Muscle layer of colon (tissue), 2 donors: ENCODE measurements around the gene ALG8.
"Not testable (repeated sequence)": the region's sequence is repeated elsewhere in the genome, so short reads cannot be mapped to it uniquely, and the experiment has no call there.

Source experiments
- H3K27ac ChIP-seq: one replicate; pipeline ENCODE4 v1.7.0; 2013; ENCODE audit warnings: low read depth, mild to moderate bottlenecking, low read length, moderate library complexity
- H3K27me3 ChIP-seq, 2 donors: one replicate each; pipeline ENCODE4 v1.7.0; 2013; ENCODE audit warnings: low read length in 2 of 2, mild to moderate bottlenecking in 2 of 2; ENCODE audit not compliant: insufficient read depth in 2 of 2, control insufficient read depth in 1 of 2
- H3K36me3 ChIP-seq: one replicate; pipeline ENCODE4 v1.7.0; 2013; ENCODE audit warnings: mild to moderate bottlenecking, low read length; ENCODE audit not compliant: insufficient read depth
- H3K4me1 ChIP-seq: one replicate; pipeline ENCODE4 v1.7.0; 2013; ENCODE audit warnings: mild to moderate bottlenecking, low read length; ENCODE audit not compliant: insufficient read depth
- H3K4me3 ChIP-seq, 2 donors: one replicate each; pipeline ENCODE4 v1.7.0; 2013; ENCODE audit warnings: low read length in 2 of 2, low read depth in 1 of 2, mild to moderate bottlenecking in 1 of 2, moderate library complexity in 1 of 2
- H3K9ac ChIP-seq: one replicate; pipeline ENCODE4 v1.7.0; 2013; ENCODE audit warnings: low read length
- H3K9me3 ChIP-seq: one replicate; pipeline ENCODE4 v1.7.0; 2013; ENCODE audit warnings: mild to moderate bottlenecking, low read length
- donor health status: abdominal sarcoma.
- donor health status: Adenocarcinoma of cecum.

Gene ALG8

GRCh38 chr11:78078218-78079167 is 60.9 kb downstream of the ALG8 start:
- Histone ChIP-seq H3K9me3 (no peaks in the 10 kb centered on the region), H3K36me3 (no peaks in the 10 kb centered on the region), H3K9ac (peak overlapping the region; percentile 79), H3K27me3 (no peaks in the 10 kb centered on the region), H3K27ac (peak overlapping the region; percentile 80), H3K4me1 (peaks cover 26% of the 10 kb centered on the region), H3K4me3 (peak overlapping the region; percentile 86 to 94)

GRCh38 chr11:78077592-78077991 is 61.8 kb downstream of the ALG8 start:
- not testable (repeated sequence) for H3K36me3 ChIP-seq, H3K27ac ChIP-seq, H3K27me3 ChIP-seq, H3K9me3 ChIP-seq
- Histone ChIP-seq H3K4me1 (peaks cover 26% of the 10 kb centered on the region), H3K4me3 (peak overlapping the region in 1 of 2 donors; percentile 94), H3K9ac (peak overlapping the region; percentile 79)

GRCh38 chr11:78076733-78077403 is 62.6 kb downstream of the ALG8 start:
- Histone ChIP-seq H3K27ac (no peak overlapping the region), H3K9me3 (no peaks in the 10 kb centered on the region), H3K27me3 (no peaks in the 10 kb centered on the region), H3K4me1 (peaks cover 26% of the 10 kb centered on the region), H3K9ac (no peak overlapping the region), H3K4me3 (no peak overlapping the region), H3K36me3 (peaks cover 8% of the 10 kb centered on the region)

- H3K4me3 ChIP-seq = no peak overlapping the region
- H3K9ac ChIP-seq = no peak overlapping the region
- H3K9me3 ChIP-seq = no peaks in the 10 kb centered on the region
- peaks cover 26% of the 10 kb centered on the region for H3K4me1 ChIP-seq
- no peaks in the 10 kb centered on the region for H3K27me3 ChIP-seq
- H3K36me3 ChIP-seq = peaks cover 14% of the 10 kb centered on the region
- H3K27ac ChIP-seq = no peak overlapping the region
Observed at GRCh38 chr11:78074756-78075155, 64.7 kb downstream of the ALG8 start.

GRCh38 chr11:78072455-78072854 is 67.0 kb downstream of the ALG8 start:
- no peak overlapping the region for H3K4me3 ChIP-seq
- peaks cover 13% of the 10 kb centered on the region for H3K4me1 ChIP-seq
- H3K27ac ChIP-seq = no peak overlapping the region
- H3K9ac ChIP-seq = no peak overlapping the region
- H3K36me3 ChIP-seq = peaks cover 24% of the 10 kb centered on the region
- H3K9me3 ChIP-seq = no peaks in the 10 kb centered on the region
- H3K27me3 ChIP-seq = no peaks in the 10 kb centered on the region

GRCh38 chr11:78071717-78072116 is 67.7 kb downstream of the ALG8 start:
- Histone ChIP-seq H3K36me3 (peaks cover 26% of the 10 kb centered on the region), H3K9me3 (no peaks in the 10 kb centered on the region), H3K9ac (no peak overlapping the region), H3K4me3 (no peak overlapping the region), H3K27me3 (no peaks in the 10 kb centered on the region), H3K4me1 (peaks cover 8% of the 10 kb centered on the region), H3K27ac (no peak overlapping the region)

GRCh38 chr11:78070621-78071020 is 68.8 kb downstream of the ALG8 start:
- H3K4me3 ChIP-seq = no peak overlapping the region
- no peaks in the 10 kb centered on the region for H3K9me3 ChIP-seq
- peaks cover 3% of the 10 kb centered on the region for H3K4me1 ChIP-seq
- no peak overlapping the region for H3K27ac ChIP-seq
- H3K36me3 ChIP-seq = peaks cover 26% of the 10 kb centered on the region
- H3K9ac ChIP-seq = no peak overlapping the region
- no peaks in the 10 kb centered on the region for H3K27me3 ChIP-seq

GRCh38 chr11:78069465-78069864 is 70.0 kb downstream of the ALG8 start:
- H3K9me3 ChIP-seq = no peaks in the 10 kb centered on the region
- H3K9ac ChIP-seq = no peak overlapping the region
- peaks cover 3% of the 10 kb centered on the region for H3K4me1 ChIP-seq
- no peak overlapping the region for H3K4me3 ChIP-seq
- H3K27ac ChIP-seq = no peak overlapping the region
- peaks cover 26% of the 10 kb centered on the region for H3K36me3 ChIP-seq
- no peaks in the 10 kb centered on the region for H3K27me3 ChIP-seq

- no peak overlapping the region for H3K4me3 ChIP-seq
- H3K27me3 ChIP-seq = no peaks in the 10 kb centered on the region
- H3K9ac ChIP-seq = no peak overlapping the region
- peaks cover 23% of the 10 kb centered on the region for H3K36me3 ChIP-seq
- H3K4me1 ChIP-seq = peaks cover 3% of the 10 kb centered on the region
- no peaks in the 10 kb centered on the region for H3K9me3 ChIP-seq
- no peak overlapping the region for H3K27ac ChIP-seq
Observed at GRCh38 chr11:78067704-78068103, 71.7 kb downstream of the ALG8 start.

- H3K9me3 ChIP-seq = no peaks in the 10 kb centered on the region
- no peaks in the 10 kb centered on the region for H3K27me3 ChIP-seq
- no peak overlapping the region for H3K27ac ChIP-seq
- H3K4me1 ChIP-seq = peaks cover 7% of the 10 kb centered on the region
- no peak overlapping the region for H3K4me3 ChIP-seq
- peaks cover 15% of the 10 kb centered on the region for H3K36me3 ChIP-seq
- H3K9ac ChIP-seq = no peak overlapping the region
Observed at GRCh38 chr11:78066471-78066870, 73.0 kb downstream of the ALG8 start.

- Histone ChIP-seq H3K27me3 (no peaks in the 10 kb centered on the region), H3K36me3 (peaks cover 13% of the 10 kb centered on the region), H3K4me3 (no peak overlapping the region), H3K27ac (no peak overlapping the region), H3K9ac (no peak overlapping the region), H3K4me1 (peaks cover 13% of the 10 kb centered on the region), H3K9me3 (no peaks in the 10 kb centered on the region)
Observed at GRCh38 chr11:78065203-78065602, 74.2 kb downstream of the ALG8 start.
